Measurements from ENCODE around the gene AUTS2.

Gene AUTS2

DNA sequence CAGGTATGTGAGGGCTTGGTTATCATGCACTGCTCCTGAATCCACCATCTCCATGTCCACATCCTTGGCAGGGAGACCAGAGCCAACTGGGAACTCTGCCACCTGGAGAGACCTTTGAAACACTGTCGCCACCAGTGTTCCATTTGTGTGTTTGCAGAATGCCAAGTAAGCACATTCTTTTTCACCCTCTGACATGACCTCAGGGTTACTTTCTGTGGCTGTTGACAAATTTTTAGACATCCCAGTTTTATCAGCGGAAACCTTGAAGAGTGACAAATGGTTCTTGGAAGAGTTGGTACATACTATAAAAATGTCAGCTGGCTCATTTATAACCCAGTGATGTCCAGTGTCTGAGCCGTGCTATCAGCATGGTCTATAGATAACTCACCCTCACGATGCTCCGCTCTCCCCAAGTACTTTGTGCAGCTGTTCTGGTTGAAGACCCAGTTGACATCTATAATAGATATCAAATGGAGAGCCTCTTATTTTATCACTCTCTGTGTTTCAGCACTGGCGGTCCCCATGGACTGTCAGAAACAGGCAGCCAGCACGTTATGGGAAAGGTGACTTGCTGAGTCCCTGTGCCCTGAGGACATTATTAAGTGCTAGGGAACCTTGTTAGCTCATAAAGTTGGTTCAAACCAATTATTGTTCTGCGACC is 970.5 kb downstream of the AUTS2 start (continued):
- no peak for TF ChIP-seq ZNF701 (tag by site-specific recombination; IDR thresholded peaks at IDR 0.05)
- TF ChIP-seq KLF10 (tag by site-specific recombination; IDR thresholded peaks at IDR 0.05) = no peak
- TF ChIP-seq, protein P1, sequence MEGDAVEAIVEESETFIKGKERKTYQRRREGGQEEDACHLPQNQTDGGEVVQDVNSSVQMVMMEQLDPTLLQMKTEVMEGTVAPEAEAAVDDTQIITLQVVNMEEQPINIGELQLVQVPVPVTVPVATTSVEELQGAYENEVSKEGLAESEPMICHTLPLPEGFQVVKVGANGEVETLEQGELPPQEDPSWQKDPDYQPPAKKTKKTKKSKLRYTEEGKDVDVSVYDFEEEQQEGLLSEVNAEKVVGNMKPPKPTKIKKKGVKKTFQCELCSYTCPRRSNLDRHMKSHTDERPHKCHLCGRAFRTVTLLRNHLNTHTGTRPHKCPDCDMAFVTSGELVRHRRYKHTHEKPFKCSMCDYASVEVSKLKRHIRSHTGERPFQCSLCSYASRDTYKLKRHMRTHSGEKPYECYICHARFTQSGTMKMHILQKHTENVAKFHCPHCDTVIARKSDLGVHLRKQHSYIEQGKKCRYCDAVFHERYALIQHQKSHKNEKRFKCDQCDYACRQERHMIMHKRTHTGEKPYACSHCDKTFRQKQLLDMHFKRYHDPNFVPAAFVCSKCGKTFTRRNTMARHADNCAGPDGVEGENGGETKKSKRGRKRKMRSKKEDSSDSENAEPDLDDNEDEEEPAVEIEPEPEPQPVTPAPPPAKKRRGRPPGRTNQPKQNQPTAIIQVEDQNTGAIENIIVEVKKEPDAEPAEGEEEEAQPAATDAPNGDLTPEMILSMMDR (tag by site-specific recombination; IDR thresholded peaks at IDR 0.05) = no peak; the same call in 1 of the 2 replicates
- no peak for TF ChIP-seq ZNF433 (tag by site-specific recombination; IDR thresholded peaks at IDR 0.05; ENCODE audit: low read depth)
- TF ChIP-seq ZNF707 (tag by site-specific recombination; IDR thresholded peaks at IDR 0.05) = no peak
- peak; percentile 76 for TF ChIP-seq FEZF1 (tag by site-specific recombination; IDR thresholded peaks at IDR 0.05)
- no peak for TF ChIP-seq ZNF394 (tag by site-specific recombination; IDR thresholded peaks at IDR 0.05; ENCODE audit: borderline replicate concordance)
- no peak for TF ChIP-seq PRDM1 (tag by site-specific recombination; IDR thresholded peaks at IDR 0.05)
- TF ChIP-seq ZNF571 (tag by site-specific recombination; IDR thresholded peaks at IDR 0.05) = no peak
- no peak for TF ChIP-seq ZNF416 (tag by site-specific recombination; IDR thresholded peaks at IDR 0.05)
- TF ChIP-seq ZNF335 (tag by site-specific recombination; conservative IDR thresholded peaks at IDR 0.05) = no peak
- TF ChIP-seq, protein P2, sequence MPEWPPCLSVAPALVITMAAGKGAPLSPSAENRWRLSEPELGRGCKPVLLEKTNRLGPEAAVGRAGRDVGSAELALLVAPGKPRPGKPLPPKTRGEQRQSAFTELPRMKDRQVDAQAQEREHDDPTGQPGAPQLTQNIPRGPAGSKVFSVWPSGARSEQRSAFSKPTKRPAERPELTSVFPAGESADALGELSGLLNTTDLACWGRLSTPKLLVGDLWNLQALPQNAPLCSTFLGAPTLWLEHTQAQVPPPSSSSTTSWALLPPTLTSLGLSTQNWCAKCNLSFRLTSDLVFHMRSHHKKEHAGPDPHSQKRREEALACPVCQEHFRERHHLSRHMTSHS (tag by site-specific recombination; IDR thresholded peaks at IDR 0.05) = no peak
- TF ChIP-seq ZNF169 (tag by site-specific recombination; IDR thresholded peaks at IDR 0.05) = no peak
- no peak for TF ChIP-seq ZNF426 (tag by site-specific recombination; IDR thresholded peaks at IDR 0.05)
- TF ChIP-seq ZNF791 (tag by site-specific recombination; IDR thresholded peaks at IDR 0.05) = no peak
- TF ChIP-seq ZNF629 (tag by site-specific recombination; IDR thresholded peaks at IDR 0.05) = peak; percentile 40; the same call in 1 of the 2 replicates
- TF ChIP-seq, protein P3, sequence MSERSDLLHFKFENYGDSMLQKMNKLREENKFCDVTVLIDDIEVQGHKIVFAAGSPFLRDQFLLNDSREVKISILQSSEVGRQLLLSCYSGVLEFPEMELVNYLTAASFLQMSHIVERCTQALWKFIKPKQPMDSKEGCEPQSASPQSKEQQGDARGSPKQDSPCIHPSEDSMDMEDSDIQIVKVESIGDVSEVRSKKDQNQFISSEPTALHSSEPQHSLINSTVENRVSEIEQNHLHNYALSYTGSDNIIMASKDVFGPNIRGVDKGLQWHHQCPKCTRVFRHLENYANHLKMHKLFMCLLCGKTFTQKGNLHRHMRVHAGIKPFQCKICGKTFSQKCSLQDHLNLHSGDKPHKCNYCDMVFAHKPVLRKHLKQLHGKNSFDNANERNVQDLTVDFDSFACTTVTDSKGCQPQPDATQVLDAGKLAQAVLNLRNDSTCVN (tag by site-specific recombination; optimal IDR thresholded peaks at IDR 0.05) = no peak
- TF ChIP-seq, protein P4, sequence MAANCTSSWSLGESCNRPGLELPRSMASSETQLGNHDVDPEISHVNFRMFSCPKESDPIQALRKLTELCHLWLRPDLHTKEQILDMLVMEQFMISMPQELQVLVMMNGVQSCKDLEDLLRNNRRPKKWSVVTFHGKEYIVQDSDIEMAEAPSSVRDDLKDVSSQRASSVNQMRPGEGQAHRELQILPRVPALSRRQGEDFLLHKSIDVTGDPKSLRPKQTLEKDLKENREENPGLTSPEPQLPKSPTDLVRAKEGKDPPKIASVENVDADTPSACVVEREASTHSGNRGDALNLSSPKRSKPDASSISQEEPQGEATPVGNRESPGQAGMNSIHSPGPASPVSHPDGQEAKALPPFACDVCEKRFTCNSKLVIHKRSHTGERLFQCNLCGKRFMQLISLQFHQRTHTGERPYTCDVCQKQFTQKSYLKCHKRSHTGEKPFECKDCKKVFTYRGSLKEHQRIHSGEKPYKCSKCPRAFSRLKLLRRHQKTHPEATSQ (tag by site-specific recombination; IDR thresholded peaks at IDR 0.05) = no peak
- TF ChIP-seq, protein P5, sequence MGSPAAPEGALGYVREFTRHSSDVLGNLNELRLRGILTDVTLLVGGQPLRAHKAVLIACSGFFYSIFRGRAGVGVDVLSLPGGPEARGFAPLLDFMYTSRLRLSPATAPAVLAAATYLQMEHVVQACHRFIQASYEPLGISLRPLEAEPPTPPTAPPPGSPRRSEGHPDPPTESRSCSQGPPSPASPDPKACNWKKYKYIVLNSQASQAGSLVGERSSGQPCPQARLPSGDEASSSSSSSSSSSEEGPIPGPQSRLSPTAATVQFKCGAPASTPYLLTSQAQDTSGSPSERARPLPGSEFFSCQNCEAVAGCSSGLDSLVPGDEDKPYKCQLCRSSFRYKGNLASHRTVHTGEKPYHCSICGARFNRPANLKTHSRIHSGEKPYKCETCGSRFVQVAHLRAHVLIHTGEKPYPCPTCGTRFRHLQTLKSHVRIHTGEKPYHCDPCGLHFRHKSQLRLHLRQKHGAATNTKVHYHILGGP (tag by site-specific recombination; IDR thresholded peaks at IDR 0.05) = 0 out of 2 replicates have a peak, but pooled peaks have one; percentile 26
- no peak for TF ChIP-seq ZFHX2 (tag by site-specific recombination; conservative IDR thresholded peaks at IDR 0.05)
- TF ChIP-seq ZNF423 (tag by site-specific recombination; IDR thresholded peaks at IDR 0.05) = no peak
- no peak for TF ChIP-seq ZNF239 (tag by site-specific recombination; IDR thresholded peaks at IDR 0.05)
- TF ChIP-seq, protein P6, sequence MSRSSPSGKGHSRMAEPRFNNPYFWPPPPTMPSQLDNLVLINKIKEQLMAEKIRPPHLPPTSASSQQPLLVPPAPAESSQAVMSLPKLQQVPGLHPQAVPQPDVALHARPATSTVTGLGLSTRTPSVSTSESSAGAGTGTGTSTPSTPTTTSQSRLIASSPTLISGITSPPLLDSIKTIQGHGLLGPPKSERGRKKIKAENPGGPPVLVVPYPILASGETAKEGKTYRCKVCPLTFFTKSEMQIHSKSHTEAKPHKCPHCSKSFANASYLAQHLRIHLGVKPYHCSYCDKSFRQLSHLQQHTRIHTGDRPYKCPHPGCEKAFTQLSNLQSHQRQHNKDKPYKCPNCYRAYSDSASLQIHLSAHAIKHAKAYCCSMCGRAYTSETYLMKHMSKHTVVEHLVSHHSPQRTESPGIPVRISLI (tag by site-specific recombination; IDR thresholded peaks at IDR 0.05) = no peak
- no peak for TF ChIP-seq ZNF350 (tag by site-specific recombination; IDR thresholded peaks at IDR 0.05)
- TF ChIP-seq ZNF76 (tag by site-specific recombination; IDR thresholded peaks at IDR 0.05; ENCODE audit: borderline replicate concordance, low read depth) = no peak
- TF ChIP-seq ZNF768 (tag by site-specific recombination; IDR thresholded peaks at IDR 0.05) = no peak
- TF ChIP-seq ZBTB20 (tag by site-specific recombination; IDR thresholded peaks at IDR 0.05) = no peak
- no peak for TF ChIP-seq KLF1 (tag by site-specific recombination; IDR thresholded peaks at IDR 0.05)
- TF ChIP-seq ZNF600 (tag by site-specific recombination; IDR thresholded peaks at IDR 0.05) = no peak
- peak; percentile 73 for TF ChIP-seq IKZF3 (tag by site-specific recombination; IDR thresholded peaks at IDR 0.05)
- TF ChIP-seq TRIM28 (IDR thresholded peaks at IDR 0.05; ENCODE audit: borderline replicate concordance, low read length) = 0 out of 2 replicates have a peak, but pooled peaks have one; percentile 6
